Fibroblast of skin of left biceps (primary cell): ENCODE results near the gene GLP1R.

Source experiments
- DNase-seq, 2 experiments: peaks; one replicate each; pipeline ENCODE4 v3.0.0-alpha.2; 2013; ENCODE audit warnings: low read depth in 2 of 2

GLP1R gene

GRCh38 chr6:39044181-39044580 lies 4.4 kb upstream of the GLP1R start:
- no peak for DNase-seq

GRCh38 chr6:39047434-39048327 lies 900 bp upstream of the GLP1R start:
- no peak for DNase-seq

- no peak for DNase-seq
Observed at GRCh38 chr6:39049575-39050283, 1.1 kb downstream of the GLP1R start.

GRCh38 chr6:39050453-39051112 lies 2.0 kb downstream of the GLP1R start:
- DNase-seq: no peak

- no peak for DNase-seq
Observed at GRCh38 chr6:39051399-39052122, 3.0 kb downstream of the GLP1R start.

- DNase-seq: no peak
Observed at GRCh38 chr6:39053016-39053624, 4.5 kb downstream of the GLP1R start.

DNA sequence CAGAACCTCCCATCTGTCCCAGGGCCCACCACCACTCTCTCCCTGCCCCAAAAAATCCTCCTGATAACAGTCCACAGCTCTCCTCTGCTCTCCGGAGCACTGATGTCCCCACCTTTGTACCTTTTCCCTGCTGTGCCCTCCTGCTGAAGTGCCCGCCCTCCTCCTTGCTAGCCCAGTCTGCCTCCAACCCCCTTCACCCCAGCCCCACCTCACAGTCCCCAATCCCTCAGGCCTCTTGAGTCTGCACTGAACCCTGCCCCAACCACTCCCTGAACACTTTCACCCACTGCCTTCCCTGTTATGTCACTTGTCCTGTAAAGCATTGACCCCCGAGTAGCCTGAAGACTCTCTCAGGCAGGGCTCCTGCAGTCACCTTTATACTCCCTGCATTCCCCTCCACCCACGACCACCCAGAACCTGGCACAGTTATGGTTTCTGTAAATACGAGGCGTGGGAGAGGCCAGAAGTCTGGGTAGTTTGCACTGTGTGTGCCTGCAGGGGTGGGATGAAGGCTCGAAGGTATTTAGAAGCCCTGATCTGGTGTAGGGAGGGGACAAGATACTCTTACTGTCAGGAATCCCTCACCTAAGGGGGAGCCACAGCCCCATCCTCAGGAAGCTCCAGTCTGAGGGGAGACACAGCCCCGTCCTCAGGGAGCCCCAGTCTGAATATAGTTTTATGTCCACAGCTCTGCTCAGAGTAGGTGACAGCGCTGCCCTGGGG lies 5.4 kb downstream of the GLP1R start:
- DNase-seq: no peak

DNA sequence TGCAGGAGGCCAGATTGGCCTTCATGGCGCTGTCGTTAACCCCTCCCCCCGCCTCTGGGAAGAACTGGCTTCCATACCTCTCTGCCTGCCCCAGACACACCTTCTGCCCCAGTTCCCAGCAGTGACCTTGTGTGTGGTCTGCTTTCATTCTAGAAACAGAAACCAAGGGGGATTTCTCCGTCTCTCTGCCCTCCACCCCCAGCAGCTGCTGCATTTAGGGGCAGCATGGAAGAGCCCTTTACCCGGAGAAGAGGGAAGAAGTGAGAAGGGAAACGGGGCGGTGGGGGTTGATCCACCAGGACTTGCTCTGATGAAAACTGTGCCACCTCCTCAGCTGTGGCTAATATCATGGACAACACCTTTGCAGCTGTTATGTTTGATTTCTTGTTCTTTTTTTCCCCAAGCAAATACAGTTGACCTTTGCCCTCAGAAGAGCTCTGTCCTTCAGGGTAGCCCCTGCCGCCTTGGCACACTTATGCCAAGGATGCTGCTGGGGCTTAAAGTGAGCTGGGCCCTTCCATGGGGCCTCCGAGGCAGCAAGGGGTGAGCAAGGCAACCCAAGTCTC lies 6.1 kb downstream of the GLP1R start:
- DNase-seq: no peak

DNA sequence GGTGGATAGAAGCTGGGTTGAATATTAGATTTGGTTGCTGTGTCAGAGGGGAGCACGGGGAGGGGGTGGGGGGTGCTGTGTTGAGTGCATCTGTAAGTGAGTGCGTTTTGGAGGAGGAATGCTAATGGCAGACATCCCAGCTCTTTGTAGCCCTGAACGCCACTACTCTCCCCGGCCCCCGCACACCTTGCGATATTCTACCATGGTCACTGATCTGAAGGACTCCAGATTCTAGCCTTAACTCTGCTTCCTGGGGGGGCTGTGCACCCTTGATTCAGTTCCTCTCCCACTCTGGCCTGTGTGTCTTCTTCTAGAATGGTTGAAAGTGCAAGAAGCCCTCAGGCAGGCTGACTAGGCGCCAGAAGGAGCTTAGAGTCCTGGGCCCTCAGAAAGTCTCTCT lies 7.1 kb downstream of the GLP1R start:
- DNase-seq: no peak

- DNase-seq: no peak
Observed at GRCh38 chr6:39056191-39056590, 7.6 kb downstream of the GLP1R start.

GRCh38 chr6:39056681-39057080 lies 8.1 kb downstream of the GLP1R start:
- DNase-seq: no peak

GRCh38 chr6:39057251-39058155 lies 8.9 kb downstream of the GLP1R start:
- DNase-seq: no peak

GRCh38 chr6:39058471-39059147 lies 10.0 kb downstream of the GLP1R start:
- no peak for DNase-seq

- DNase-seq: no peak
Observed at GRCh38 chr6:39059496-39060310, 11.1 kb downstream of the GLP1R start.

DNA sequence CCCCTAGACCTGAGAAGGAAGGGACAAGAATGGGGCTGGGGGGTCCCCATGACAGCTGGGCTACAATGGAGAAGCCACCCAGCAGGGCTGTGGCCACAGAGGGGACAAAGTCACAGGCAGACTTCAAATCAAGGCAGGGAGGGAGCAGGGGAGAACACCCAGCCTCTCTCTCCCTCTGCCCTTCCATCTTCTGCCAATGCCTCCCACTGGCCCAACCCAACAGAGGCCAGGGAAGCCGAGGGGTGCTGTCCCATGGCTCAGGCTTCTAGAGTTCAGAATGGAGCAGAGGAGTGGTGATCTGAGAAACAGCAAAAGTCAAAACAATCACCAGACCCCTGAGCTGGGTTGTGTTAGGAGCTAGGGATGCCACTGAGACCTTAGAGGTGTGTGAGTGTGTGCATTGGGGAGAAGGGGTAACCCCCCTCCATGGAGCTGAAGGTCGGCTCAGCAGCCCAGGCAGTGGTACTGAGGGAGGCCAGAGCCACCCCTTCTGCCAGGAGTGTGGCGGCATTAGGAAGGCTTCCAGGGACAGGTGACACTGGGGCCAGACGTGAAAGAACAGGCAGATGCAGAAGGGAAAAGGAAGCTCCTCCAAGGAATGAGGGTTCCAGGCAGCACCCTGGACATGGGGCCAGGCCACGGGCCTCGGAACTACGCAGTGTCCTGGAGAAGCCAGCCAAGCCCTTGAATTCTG lies 12.0 kb downstream of the GLP1R start:
- DNase-seq: no peak

GRCh38 chr6:39061182-39061581 lies 12.6 kb downstream of the GLP1R start:
- no peak for DNase-seq

GRCh38 chr6:39061588-39061987 lies 13.0 kb downstream of the GLP1R start:
- no peak for DNase-seq
